GM18526 (cell line): Measurements from ENCODE around the gene HIVEP3.

Experiments
- POLR2A ChIP-seq: IDR thresholded peaks from 3 replicates; pipeline ENCODE4 v1.6.1; 2011; ENCODE audit not compliant: insufficient read length; ENCODE audit errors: extremely low read depth

The HIVEP3 gene

DNA sequence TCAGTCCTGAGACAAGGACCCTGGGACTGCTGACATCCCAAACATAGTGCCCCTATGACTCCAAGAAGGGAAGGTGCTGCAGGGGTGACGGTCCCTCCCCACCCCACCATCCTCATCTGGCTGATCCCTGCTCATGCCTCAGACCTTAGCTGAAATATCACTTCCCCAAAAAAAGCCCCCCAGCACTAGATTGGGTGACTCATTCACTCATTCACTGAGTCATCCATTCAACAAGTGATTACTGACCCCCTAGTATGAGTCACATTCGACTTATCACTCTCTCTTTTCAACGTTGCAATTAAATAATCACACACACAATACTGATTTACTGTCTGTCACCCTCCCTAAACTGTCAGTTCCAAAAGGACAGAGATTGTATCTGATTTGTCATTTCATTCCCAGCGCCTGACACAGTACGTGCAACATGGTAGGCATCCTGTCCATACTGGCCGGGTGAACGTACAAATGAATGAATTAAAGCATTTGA is 48.6 kb downstream of the HIVEP3 start:
- no peak for TF ChIP-seq POLR2A

DNA sequence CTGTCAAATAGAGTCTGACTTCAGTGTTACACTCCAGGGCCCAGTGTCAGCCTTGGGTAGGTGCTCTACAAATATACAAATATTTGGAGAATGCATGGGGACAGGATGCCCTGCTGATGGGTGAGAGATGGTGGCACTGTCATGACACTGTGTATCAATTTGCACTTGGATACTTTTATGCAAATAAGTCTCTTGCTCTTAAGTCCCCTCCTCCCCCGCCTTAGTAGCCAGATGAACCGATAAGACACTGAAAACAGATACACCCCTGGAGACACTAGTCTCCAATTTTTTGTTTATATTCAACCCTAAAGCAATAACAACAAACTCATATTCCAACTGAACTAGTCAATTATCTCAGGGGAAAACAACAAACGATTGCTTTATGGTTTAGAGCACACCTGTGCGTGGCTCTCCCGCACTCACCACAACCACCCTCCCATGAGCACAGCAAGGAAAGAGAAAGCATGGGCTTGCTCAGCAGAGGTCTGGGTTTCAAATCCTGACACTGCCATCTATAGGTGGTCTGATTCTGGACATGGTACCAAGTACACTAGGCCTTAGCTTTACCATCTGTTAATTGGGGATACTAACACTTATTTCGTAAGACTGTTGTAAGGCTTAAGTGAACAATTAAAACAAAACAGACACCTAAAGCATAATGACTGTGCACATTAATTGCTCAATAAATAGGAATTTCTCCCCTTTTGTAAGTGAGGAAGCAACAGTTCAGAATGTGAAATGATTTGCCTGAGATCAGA is 50.3 kb downstream of the HIVEP3 start:
- no peak for TF ChIP-seq POLR2A

DNA sequence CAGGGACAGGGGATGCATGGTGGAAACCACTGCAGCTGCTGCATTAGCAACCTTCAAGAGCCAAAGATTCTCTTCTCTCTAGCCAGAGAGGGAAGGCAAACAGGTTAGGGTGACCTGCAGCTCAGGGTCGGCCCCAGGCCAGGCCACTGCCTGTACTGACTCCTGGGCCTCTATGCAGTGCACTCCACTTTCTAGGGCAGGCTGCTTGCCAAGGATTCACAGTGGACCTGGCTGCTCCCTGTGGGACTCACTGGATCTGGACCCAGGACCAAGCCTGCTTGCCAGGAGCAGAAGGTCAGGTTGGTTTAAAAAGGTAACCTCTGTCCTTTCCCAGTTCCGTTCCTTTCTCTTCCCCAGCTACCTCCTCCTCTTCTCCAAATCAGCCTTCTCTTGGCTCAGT is 52.4 kb downstream of the HIVEP3 start:
- TF ChIP-seq POLR2A, result no peak

DNA sequence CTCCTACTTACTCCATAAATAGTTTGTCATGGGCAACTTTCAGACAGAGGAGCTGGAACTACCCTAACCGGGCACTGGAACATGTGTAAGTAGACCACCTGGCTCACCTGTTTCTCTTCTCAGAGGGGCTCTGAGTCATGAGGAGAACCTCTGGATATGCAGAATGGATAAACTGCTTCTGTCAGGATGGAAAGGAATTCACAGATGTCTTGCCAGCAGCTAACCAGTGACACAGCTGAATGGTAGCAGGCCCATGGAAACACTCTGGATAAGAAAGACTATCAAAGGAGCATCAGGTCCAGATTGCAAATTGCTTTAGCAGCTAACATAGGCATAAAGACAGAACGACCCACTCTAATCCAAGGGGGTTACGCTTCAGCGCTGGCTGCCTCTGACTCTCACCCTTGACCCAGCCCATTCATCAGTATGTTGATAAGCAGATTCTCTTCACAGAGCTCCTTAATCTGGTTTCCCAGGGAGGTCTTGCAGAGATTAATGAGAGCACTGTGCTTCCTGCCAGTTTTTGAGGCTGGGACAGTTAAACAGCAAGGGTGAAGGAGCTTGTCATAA is 54.2 kb downstream of the HIVEP3 start:
- TF ChIP-seq POLR2A, result no peak

DNA sequence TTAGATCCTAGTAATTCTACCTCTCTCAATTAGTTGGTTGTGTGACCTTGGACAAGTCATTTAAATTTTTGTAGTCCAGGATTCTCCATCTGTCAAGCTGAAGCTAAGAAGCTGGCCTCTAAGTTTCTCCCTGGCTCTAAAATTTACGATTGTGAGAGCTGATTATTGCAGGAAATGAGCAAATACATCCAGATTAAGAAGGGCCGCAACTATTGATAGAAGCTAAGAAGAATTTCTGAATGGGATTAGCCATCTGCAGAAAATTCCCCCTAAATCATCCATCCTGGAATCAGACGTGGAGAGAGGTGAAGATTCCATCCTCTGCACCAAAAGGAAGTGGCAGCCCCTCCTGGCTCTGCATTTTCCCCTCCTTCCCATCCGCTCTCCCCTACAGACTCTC is 55.0 kb downstream of the HIVEP3 start:
- no peak for TF ChIP-seq POLR2A

DNA sequence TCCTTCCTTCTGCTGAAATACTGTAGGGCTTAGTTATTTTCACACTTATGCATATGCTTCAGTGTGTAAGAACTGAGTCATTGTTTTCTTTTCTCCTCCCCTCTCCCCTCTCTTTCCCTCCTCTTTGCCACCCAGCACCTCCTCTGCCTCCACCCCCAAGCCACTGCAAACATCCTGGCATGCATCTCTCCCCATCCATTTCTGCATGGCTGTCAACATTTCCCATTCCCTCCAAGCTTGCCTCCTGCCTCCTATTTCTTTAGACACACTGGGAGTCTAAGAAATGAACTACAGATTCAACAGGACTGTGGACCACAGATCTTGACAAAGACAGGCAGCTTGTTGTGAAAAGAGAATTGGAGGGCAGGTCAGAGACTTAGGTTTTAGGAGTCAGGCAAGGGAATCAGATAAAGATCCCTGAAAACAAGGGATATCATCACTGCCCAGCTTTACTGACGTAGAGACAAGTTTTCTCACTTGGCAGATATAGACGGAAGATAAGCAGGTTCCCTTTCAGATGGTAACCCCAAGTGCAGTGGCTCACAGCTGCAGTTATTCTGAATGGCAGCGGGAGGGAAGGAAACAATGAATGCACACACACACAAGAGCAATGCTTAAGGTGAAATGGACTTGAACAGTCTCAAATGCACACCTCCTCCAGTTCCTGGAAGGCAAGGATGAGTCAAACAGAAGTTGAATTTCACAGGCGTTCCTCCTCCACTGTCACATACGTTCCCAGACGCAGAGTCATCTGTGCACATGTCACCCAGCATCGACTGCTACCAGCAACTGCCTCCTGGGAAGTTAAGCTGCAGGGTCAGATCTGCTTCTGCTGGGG is 56.1 kb downstream of the HIVEP3 start:
- no peak for TF ChIP-seq POLR2A

DNA sequence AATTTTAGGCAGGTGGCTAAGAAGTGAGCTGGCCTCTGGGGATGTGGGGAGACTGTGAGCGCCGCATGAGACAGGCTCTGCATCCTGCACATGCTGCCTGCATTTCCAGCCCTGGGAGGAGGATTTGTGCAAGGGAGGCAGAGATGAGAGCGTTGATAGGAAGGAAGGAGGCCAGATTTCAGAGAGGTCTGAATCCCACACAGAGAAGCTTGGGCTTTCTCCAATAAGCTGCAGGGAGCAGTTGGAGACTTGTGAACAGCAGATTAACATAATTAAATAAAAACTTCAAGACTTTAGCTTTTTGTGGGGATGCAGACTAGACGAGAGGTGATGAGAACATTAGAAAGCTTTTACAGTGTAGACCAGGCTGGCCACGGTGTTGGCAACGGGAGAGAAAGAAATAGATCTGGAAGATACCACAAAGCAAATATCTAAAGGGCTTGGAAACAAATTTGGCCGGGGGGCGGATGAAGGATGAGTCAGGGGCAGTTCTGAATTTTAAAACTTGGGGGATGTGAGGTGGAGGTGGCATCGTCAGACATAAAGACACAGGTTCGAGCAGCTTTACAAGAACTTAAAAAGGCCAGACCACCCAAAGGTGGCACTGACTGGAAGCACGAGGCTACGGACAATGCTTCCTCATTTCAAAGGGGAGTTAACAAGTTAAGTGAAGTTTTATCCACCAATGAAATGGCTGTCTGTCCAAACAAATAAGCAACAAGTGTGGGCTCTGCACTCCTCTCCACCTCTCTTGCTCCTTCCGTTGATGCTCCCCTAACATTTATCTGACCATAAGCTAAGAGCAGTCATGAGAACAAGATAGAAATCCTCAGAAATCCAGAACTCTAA is 57.0 kb downstream of the HIVEP3 start:
- no peak for TF ChIP-seq POLR2A

DNA sequence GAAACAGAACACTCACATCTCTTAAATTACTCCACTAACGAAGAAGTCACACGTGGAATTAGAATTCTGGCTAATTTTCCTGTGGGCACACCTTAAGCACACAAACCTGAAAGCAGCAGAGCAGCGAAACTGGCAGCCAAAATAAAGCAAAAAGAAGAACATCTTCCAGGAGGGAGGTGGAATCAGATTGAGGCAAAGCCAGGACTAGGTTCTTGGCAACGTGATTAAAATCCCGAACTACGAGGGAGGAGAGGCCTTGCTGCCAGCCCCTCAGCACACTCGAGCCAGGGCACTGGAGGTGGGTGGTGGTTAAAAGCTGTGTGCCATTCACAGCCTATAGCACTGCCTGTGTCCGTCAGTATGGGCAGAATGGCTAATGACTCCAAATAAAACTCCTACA is 58.0 kb downstream of the HIVEP3 start:
- no peak for TF ChIP-seq POLR2A

DNA sequence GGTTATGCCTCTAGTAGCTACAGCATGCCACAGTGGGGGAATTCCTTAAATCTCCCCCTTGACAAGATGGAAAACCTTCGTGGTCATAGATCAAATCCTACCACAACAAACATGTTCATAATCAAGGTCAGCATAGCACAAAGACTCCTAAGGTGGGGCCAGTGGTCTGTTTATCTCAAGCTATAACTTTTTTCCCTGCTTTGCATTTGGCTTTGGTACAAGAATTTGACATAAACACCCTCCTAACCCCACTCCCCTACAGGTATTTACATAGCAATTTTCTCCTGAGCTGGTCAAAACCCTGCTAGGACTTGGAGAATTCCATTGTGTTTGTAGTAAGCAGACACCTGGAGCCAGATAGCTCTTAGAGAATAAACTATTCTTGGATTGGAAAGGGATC is 58.5 kb downstream of the HIVEP3 start:
- no peak for TF ChIP-seq POLR2A

DNA sequence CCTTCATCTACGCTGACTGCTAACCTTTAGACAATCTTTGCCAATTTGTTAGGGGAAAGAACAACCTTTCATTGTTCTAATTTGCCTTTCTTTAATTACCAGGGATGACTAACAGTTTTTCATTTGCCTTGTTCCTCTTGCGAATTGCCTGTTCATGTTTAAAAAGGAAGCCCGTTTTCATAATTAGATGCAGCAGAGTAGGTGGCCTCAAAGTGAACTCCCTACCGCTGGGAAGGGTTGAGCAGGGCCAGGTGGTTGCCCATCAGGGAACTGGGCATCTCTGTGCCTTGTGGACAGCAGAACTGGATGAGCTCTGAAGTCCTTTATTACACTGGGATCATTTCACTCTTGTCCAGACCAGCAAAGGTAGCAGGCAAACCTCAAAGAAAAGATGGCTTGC is 59.0 kb downstream of the HIVEP3 start:
- no peak for TF ChIP-seq POLR2A

DNA sequence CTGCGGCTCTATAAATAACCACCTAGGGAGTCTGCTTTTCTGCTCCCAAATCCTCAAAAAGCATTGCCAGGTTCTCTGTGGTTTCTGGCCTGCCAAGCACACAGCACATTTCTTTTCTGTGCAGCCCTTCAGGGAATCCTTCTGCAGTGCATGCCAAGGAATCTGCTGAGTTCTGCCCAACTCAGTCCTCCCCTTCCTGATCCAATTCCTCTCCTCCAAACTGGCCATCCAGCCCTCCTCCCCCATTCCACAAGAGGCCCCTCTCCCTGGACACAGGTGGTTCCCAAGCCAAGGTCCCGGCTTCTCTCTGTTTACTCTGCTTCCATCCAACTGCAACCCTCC is 61.8 kb downstream of the HIVEP3 start:
- no peak for TF ChIP-seq POLR2A

DNA sequence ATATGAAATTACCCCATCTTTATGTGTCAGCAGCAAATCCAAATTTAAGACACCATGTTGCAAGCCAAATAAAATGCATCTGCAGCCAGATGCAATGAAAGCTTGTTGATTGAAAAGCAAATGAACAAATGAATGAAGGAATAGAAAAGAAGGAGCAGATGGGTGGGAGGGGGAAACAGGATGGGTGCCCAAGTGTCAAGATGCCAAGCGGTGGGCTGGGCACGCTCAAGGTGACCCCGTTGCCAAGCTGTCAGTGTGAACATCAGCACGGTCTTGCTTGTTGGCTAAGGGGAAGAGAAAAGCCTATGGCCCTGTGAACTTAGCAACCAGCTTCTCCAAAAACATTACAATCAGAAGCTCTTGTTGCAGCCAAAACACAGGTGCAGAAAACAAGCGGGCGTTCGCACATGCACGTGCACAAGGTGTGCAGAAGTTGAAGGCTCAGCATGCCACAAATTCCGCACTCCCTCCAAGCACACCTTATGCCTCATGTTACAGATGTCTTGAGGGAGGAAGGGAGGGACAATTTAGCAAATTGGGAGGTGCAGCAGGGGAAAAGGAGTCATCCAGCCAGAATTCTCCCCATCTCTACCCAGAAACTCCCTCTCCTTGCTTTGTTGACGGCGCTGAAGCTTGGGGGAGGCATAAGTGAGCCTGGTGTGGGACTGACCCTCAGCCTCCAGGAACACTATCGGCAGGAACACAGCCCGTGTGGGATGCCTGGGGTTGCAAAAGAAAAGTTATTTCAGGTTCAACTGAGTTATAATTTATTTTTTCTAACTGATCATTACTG is 62.4 kb downstream of the HIVEP3 start:
- no peak for TF ChIP-seq POLR2A

DNA sequence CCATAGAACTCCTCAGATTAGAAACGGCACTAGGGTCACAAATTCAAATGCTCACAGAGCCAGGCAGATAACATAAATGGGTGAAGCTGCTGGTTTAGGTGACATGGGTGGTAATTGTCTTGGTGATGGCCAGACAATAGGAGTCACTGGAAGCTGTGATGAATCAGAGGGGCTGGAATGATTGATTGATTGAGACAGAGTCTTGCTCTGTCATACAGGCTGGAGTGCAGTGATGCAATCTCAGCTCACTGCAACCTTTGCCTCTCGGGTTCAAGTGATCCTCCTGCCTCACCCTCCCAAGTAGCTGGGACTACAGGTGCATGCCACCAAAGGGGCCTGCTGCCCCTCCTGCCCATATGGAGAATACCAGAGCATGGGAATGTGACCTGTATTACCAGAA is 63.0 kb downstream of the HIVEP3 start:
- no peak for TF ChIP-seq POLR2A

DNA sequence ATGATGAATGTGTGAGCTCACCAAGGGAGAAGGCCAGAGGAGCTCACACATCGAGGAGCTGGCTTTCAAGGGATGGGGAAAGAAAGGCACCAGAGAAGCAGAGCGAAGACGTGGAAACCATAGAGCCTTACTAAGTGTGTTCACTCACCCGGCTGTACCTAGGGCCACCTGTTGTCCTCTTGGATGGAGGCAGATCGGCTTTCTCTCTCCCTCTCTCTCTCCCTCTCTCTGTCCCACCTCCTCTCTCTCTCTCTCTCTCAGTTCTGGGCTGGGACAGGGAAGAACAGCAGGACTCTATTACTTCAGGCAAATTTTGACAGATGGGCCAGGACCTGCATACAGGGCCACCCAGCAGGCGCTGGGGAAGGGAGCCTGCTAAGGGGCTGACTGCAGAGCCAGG is 64.8 kb downstream of the HIVEP3 start:
- no peak for TF ChIP-seq POLR2A

DNA sequence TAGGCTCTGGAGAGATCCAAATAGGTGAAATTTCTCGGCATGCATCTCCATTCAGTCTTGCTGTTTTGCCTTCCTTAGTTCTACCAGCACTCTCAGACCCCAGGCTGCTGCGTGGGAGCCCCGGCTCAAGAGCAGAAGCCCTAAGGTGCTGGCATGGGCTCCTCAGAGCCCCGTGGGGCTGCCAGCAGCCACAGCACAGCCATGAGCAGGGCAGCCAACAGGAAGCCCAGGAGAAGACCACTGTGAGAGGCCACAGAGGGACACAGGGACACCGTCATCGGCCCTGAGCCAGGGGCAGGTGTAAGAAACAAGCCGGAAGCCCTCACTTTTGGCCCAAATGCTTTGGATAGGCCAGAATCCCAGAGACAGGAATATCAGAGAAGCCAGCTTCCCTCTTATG is 66.6 kb downstream of the HIVEP3 start:
- no peak for TF ChIP-seq POLR2A

DNA sequence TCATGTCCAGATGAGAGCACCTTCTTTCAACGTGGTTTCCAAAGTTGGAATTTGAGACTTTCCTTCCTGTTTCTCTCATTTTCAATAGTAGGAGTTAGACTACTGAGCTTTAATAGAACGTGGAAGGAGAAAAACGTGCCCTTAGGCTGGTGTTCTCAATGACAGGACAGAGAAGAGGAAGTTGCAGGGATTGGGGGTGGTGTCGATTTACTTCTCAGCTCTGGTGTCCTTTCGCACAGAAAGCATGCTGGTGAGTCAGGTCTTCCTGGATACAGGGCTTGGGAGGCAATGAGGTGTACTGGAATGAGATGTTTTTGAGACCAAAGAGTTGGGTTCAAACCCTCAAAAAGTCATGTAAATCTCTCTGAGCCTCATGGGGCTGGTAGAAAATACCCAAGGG is 67.1 kb downstream of the HIVEP3 start:
- no peak for TF ChIP-seq POLR2A
